GM13977 (cell line): ENCODE results near the gene CRIM1.

Experiments used
- DNase-seq: peaks from one replicate; pipeline ENCODE4 v3.0.0; 2012; ENCODE audit warnings: low spot score
- in situ Hi-C: fragments of 300-500 bp; cut with MboI; formaldehyde crosslinking; loops from one replicate; pipeline ENCODE4 v1.12.0; 2022; ENCODE audit warnings: low sequenced_read_pairs, low pct_unique_long_range_greater_than_20kb, mixed read lengths, inconsistent platforms; ENCODE audit not compliant: unreplicated experiment
- TF ChIP-seq, protein P1 (sequence below): IDR thresholded peaks from 2 replicates; pipeline ENCODE4 v1.5.1; 2012; ENCODE audit warnings: mild to moderate bottlenecking, control low read depth; ENCODE audit not compliant: insufficient read depth; ENCODE audit errors: extremely low read depth, missing control alignments

The CRIM1 gene

DNA sequence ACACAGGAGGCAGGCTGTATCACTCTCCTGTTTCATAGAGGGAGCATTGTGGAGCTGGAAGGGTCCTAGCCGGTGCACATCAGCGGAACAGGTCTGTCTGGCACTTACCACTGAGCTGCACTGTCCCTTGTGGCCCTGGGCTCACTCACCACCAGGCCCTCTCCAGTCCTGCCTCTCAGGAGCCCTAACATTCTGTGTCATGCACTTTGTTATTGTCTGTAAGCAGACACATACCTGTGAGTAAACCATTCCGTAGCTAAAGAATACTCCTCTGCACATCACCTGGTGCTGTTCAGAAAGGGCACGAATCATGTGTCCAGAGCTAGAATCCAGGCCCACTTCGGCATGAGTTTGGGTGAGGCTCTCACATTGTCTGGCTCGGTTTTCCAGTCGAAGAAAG lies 93.6 kb downstream of the CRIM1 start:
- DNase-seq: no peak
- TF ChIP-seq, protein P1, sequence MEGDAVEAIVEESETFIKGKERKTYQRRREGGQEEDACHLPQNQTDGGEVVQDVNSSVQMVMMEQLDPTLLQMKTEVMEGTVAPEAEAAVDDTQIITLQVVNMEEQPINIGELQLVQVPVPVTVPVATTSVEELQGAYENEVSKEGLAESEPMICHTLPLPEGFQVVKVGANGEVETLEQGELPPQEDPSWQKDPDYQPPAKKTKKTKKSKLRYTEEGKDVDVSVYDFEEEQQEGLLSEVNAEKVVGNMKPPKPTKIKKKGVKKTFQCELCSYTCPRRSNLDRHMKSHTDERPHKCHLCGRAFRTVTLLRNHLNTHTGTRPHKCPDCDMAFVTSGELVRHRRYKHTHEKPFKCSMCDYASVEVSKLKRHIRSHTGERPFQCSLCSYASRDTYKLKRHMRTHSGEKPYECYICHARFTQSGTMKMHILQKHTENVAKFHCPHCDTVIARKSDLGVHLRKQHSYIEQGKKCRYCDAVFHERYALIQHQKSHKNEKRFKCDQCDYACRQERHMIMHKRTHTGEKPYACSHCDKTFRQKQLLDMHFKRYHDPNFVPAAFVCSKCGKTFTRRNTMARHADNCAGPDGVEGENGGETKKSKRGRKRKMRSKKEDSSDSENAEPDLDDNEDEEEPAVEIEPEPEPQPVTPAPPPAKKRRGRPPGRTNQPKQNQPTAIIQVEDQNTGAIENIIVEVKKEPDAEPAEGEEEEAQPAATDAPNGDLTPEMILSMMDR: no peak
- in situ Hi-C loops: no loop called here

DNA sequence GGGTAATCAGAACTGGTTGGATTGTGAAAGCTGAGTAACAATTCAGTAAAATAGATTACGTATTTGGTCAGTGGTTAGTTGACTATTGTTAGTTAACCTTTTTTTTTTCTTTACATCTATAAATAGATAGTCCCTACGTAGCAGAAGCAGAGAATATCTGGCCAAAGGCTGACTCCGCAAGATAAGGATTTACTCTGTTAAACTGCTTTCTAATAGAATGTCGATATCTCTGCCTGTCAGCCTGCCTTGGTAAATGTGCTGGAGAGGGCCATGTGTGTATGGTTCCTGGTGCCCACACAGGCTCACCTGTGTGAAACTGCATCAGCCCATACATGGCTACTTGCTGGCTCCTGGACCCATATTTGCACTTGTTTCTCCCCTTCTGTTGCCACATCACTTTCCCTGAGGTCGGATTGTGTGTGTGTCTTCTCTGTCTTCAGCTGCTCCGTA lies 94.4 kb downstream of the CRIM1 start:
- in situ Hi-C loops: no loop called here
- no peak for DNase-seq
- TF ChIP-seq, protein P1: no peak

DNA sequence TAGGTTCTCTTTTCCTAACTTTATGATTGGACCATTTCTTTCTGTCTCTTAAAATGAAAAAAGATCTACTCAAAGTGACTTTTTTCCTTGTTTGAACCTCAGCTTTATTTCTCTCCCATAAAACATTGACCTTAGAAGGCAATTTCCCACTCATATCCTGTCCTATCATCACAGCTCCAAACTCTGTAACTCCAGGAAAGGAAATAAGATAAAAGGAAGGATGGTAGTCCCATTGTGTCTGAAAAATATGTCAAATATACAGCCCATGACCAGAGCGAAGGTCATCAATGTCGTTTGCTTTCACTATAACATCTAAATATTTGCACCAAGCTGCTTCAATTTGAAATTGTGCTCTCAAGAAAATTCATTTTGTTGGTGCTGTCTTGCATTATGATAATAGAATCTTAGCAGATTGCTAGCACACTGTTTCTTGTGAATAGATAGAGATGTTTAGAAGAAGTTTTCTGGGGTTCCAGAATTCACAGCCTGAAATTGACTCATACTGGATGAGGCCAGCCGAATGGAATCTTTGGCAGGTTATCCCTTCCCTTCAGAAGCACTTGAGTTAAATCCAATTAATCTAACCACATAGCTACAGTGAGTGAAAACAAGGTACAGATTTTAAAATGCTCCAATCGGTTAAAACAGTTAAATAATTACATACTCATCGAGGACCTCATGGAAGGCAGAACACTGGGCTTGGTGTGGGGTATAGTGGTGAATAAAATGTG lies 95.1 kb downstream of the CRIM1 start:
- TF ChIP-seq, protein P1: no peak
- in situ Hi-C loops: no loop called here
- no peak for DNase-seq

DNA sequence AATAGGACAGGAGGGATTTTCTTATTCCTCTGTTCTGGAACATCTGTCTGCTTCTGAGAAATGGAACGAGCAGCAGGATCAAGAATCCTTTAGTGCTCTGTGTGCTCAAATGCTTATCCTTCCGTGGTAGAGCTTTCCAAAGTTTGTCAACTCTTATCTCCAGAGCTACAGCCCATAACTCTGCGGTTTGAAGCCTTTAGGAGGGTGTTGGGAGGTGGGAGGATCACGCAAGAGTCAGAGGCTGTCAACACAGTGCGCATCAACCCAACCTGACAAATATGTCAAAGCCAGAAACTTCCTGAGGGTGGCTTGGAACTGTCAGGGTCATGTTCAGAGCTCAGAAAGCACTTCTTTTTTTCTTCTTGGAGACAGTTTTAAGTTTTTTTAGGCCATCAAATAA lies 95.9 kb downstream of the CRIM1 start:
- DNase-seq: no peak
- TF ChIP-seq, protein P1: no peak
- in situ Hi-C loops: no loop called here

DNA sequence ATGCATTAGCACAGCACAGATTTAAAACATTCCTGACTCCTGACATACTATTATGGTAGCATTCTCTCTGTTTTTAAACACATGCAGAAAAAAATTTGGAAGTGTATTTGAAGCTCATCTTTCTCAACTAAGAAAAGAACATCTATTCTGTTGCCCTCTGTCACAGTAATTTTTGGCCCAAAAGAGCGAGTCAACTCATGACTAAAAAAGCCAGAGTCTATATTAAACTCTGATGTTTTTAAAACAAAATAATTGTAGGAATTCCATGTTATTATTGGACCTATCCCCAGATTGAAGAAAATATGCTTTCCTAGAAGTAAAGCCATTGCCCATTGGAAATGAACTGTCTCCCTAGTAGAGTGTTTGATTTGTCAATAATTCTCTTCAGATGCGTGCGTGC lies 96.7 kb downstream of the CRIM1 start:
- in situ Hi-C loops: no loop called here
- TF ChIP-seq, protein P1: no peak
- DNase-seq: no peak

DNA sequence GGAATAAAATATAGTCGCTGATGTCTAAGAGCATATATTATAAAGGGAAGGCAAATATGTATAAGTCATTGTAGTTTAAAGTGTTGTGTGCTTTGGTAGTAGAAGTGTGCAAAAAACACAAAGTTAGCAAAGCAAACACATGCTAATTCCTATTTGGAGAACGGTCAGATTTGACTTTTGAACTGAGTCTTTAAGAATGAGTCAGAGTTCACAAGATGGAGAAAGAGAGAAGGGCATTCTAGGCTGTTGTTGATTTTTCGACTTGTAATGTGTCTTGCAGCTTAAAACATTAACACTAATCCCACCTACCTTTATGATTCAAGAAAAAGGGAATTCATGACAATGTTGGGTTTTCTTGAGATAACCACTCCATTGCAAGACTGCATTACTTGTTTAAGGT lies 98.1 kb downstream of the CRIM1 start:
- no peak for DNase-seq
- in situ Hi-C loops: no loop called here

More for the DNA sequence above, 98.1 kb downstream of the CRIM1 start:
- TF ChIP-seq, protein P1: no peak
